HG02852 (cell line): ENCODE data around the gene RNF44.

Source experiments
- ATAC-seq: cut with Tn5 transposase; IDR thresholded peaks from one replicate; pipeline ENCODE4 v1.9.1; 2021; ENCODE audit warnings: mild to moderate bottlenecking, moderate library complexity; ENCODE audit not compliant: unreplicated experiment

RNF44 gene

GRCh38 chr5:176524987-176525386, 12.2 kb downstream of the RNF44 start:
- no peak for ATAC-seq

GRCh38 chr5:176524138-176524537, 13.1 kb downstream of the RNF44 start:
- no peak for ATAC-seq

GRCh38 chr5:176521699-176522263, 15.4 kb downstream of the RNF44 start:
- no peak for ATAC-seq

- no peak for ATAC-seq
These were observed 15.9 kb downstream of the RNF44 start for GRCh38 chr5:176521286-176521685.

- ATAC-seq: no peak
These were observed 17.1 kb downstream of the RNF44 start for GRCh38 chr5:176519810-176520720.

GRCh38 chr5:176517053-176517661, 20.0 kb downstream of the RNF44 start:
- ATAC-seq: no peak

GRCh38 chr5:176515396-176515795, 21.8 kb downstream of the RNF44 start:
- ATAC-seq: no peak

GRCh38 chr5:176514244-176514950, 22.8 kb downstream of the RNF44 start:
- ATAC-seq: no peak

GRCh38 chr5:176513788-176514187, 23.4 kb downstream of the RNF44 start:
- no peak for ATAC-seq

- no peak for ATAC-seq
These were observed 28.6 kb downstream of the RNF44 start for GRCh38 chr5:176508603-176509002.

GRCh38 chr5:176507911-176508310, 29.3 kb downstream of the RNF44 start:
- ATAC-seq: no peak

- ATAC-seq: no peak
These were observed 33.7 kb downstream of the RNF44 start for GRCh38 chr5:176503496-176503895.

GRCh38 chr5:176501333-176501732, 35.9 kb downstream of the RNF44 start:
- ATAC-seq: no peak

- ATAC-seq: no peak
These were observed 36.7 kb downstream of the RNF44 start for GRCh38 chr5:176500511-176500910.

GRCh38 chr5:176499273-176499672, 37.9 kb downstream of the RNF44 start:
- no peak for ATAC-seq

GRCh38 chr5:176497852-176498251, 39.4 kb downstream of the RNF44 start:
- ATAC-seq: no peak

GRCh38 chr5:176492431-176492830, 44.8 kb downstream of the RNF44 start:
- no peak for ATAC-seq

GRCh38 chr5:176491901-176492300, 45.3 kb downstream of the RNF44 start:
- no peak for ATAC-seq

GRCh38 chr5:176491101-176491502, 46.1 kb downstream of the RNF44 start:
- ATAC-seq: no peak

- ATAC-seq: no peak
These were observed 46.9 kb downstream of the RNF44 start for GRCh38 chr5:176490301-176490700.

GRCh38 chr5:176489077-176489476, 48.1 kb downstream of the RNF44 start:
- no peak for ATAC-seq
